Amniotic stem cell (primary cell): ENCODE results near the gene EIF4ENIF1.
"Not testable (repeated sequence)": the region's sequence is repeated elsewhere in the genome, so short reads cannot be mapped to it uniquely, and the experiment has no call there.

Experiments
- DNase-seq: peaks from one replicate; lab custom pipeline; 2025; lab: John Stamatoyannopoulos, UW

The EIF4ENIF1 gene, protein sequence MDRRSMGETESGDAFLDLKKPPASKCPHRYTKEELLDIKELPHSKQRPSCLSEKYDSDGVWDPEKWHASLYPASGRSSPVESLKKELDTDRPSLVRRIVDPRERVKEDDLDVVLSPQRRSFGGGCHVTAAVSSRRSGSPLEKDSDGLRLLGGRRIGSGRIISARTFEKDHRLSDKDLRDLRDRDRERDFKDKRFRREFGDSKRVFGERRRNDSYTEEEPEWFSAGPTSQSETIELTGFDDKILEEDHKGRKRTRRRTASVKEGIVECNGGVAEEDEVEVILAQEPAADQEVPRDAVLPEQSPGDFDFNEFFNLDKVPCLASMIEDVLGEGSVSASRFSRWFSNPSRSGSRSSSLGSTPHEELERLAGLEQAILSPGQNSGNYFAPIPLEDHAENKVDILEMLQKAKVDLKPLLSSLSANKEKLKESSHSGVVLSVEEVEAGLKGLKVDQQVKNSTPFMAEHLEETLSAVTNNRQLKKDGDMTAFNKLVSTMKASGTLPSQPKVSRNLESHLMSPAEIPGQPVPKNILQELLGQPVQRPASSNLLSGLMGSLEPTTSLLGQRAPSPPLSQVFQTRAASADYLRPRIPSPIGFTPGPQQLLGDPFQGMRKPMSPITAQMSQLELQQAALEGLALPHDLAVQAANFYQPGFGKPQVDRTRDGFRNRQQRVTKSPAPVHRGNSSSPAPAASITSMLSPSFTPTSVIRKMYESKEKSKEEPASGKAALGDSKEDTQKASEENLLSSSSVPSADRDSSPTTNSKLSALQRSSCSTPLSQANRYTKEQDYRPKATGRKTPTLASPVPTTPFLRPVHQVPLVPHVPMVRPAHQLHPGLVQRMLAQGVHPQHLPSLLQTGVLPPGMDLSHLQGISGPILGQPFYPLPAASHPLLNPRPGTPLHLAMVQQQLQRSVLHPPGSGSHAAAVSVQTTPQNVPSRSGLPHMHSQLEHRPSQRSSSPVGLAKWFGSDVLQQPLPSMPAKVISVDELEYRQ

DNA sequence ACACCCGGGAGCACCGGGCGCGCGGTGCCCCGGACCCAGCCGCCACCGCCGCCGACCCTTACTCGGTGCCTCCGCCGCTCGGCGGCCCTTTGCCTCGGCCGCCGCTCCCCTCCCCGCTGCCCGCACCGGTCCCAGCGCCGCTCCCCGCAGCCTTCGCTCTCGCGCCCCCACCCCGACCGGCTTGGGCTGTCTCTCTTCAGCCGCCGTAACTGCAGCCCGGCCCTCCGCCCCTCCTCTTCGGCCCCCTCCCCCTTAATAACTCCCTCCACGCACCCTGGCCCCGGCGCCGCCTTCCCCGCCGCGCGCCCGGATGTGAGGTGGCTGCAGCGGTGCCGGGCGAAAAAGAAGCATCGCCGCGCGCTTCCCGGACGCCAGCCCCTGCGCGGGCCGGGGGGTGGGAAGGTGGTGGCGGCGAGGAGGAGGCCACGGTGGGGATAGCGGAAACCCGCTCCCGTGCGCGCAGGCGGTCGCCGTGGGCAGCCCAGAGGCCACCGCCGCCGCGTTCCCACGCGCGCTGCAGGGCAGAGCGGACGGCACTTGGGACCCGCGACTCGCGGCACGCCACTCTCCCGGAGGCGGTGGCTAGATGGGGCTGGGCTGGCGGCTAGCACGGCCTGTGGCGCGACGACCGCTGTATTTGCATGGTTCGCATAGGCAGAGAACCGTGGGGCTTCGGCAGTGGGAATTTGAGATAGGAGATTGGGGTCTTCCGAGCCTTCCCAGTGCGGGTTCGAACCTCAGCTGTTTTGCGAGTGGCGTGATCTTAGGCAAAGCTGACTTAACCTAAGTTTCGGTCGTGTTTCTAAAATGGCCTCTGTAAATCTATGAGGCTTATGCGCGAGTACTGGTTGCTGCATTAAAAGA, at the start of gene EIF4ENIF1:
Gene EIF4ENIF1 (minus strand): TSS at position 211 of the 864 bp plus-strand sequence. CDS start 1,124 bp downstream, outside the sequence.
- peak; percentile 56 for DNase-seq

DNA sequence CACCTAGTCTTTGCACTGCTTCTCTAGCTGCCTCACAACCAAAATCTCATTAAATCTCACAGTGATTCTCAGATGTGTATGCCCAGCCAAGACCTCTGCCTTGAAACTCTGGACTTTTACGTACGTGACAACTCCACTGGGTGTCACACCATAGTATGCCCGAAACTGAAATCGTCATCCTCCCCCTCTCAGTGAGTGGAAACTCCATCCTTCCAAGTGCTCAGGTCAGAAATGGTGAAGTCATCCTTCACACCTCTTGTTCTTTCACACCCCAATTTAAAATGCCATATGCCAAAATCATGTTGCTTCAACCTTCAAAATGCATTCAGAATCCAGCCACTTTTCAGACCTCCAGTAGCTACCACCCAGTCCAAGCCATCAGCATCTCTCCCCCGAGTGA, 49.2 kb upstream of the EIF4ENIF1 start:
- no peak for DNase-seq

DNA sequence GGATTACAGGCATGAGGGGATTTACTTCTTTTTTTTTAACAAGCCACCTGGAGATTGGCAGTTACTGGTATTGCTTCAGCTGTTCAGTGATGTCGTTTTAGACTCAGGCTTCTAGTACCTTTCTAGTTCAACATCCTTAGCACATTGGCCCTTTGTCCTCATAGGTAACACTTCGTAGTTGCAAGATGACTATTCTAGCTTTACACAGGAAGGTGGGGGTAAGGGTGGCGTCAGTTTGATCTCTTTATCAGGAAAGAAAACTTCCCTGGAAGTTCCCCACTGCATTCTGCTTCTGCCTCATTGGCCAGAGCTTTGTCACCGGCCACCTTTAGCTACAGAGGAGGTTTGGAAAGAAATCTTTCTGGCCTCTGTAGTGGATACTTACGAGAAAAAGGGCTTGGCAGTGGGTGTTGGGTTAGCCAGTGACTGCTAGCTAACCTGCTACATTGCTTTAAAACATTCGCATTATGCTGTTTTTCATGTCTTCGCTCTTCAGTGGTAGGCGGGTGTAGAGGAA, 47.4 kb upstream of the EIF4ENIF1 start:
- no peak for DNase-seq

DNA sequence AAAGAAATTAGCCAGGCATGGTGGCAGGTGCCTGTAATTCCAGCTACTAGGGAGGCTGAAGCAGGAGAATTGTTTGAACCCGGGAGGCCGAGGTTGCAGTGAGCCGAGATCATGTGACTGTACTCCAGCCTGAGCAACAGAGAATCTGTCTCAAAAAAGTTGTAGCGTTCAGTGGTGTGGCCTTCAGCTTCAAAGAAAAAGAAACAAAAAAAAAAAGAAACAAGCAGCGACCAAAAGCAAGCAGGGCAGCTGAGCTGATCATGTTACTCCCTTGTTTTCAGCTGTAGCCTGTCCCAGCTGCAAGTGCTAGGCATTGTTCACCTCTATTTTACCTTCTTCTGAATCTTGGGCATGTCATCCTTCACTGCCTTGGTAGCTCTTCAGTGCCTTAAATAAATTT, 43.7 kb upstream of the EIF4ENIF1 start:
- no peak for DNase-seq

DNA sequence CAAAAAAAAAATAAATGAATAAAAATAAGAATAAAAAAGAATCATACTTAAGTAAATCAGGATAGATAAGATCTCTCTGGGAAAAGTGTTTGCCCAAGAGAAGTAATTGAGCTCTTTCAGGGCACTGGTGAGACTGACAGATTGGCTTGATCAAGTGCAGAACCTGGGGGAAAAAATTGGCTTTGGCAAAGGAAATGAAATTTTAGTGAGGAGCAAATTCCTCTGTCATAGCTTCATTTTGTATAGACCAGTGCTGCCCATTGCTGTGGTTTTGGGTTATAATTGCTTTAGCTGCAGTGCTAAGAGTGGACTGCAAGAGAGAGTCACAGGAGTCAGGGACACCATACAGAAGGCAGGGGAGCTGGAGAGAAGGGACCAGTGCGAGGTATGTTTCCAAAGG, 42.4 kb upstream of the EIF4ENIF1 start:
- no peak for DNase-seq

DNA sequence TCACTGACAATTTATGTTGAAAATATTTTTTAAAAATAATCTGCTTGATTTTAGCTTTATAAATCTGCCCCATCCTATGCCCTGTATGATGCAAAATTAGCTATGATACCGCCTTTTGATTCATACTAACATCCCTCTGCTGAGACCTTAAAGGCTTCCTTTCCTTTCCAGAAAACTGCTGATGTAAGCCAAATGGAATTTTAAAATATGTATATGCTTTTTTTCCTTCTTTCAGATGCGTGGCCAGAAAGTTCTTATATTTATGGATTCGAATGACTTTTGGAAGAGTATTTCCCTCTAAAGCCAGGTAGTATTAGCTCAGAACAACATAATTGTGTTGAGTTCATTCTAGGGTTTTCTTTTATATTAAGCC, 41.2 kb upstream of the EIF4ENIF1 start:
- peak; percentile 54 for DNase-seq

DNA sequence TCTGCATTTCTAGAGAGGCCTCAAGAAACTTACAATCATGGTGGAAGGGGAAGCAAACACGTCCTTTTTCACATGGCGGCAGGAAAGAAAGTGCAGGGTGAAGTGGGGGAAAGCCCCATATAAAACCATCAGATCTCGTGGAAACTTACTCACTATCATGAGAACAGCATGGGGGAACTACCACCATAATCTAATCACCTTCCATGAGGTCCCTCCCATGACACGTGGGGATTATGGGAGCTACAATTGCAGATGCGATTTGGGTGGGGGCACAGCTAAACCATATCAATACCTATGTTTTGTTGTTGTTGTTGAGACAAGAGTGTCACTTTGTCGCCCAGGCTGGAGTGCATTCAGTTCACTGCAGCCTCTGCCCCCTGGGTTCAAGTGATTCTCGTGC, 36.6 kb upstream of the EIF4ENIF1 start:
- DNase-seq = no peak

DNA sequence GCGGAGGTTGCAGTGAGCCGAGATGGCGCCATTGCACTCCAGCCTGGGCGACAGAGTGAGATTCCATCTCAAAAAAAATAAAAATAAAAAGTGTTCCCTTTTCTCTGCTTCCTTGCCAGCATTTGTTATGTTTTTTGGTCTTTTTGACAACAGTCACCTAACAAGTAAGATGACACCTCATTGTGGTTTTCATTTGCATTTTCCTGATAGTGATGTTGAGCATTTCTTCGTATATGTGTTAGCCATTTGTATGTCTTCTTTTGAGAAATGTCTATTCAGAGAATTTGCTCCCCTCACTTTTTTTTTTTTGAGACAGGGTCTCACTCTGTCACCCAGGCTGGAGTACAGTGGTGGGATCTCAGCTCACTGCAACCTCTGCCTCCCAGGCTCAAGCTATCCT, 34.5 kb upstream of the EIF4ENIF1 start:
- not testable (repeated sequence) for DNase-seq

DNA sequence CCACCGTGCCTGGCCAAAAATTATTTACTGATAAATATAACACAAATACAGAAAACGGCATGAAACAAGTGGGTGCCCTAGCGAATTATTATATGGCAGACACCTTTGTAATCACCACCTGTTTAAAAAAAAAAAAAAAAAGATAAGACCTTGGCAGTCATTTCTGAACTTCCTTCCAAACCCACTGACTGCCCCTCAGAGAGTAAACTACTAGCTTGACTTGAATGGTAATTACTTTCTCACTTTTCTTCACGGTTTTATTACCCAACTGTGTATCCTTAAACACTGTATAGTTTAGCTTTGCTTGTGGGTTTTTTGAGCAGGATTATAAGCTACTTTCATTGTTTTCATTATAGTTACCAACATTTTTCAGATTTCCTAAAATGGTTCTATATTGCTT, 30.4 kb upstream of the EIF4ENIF1 start:
- no peak for DNase-seq

DNA sequence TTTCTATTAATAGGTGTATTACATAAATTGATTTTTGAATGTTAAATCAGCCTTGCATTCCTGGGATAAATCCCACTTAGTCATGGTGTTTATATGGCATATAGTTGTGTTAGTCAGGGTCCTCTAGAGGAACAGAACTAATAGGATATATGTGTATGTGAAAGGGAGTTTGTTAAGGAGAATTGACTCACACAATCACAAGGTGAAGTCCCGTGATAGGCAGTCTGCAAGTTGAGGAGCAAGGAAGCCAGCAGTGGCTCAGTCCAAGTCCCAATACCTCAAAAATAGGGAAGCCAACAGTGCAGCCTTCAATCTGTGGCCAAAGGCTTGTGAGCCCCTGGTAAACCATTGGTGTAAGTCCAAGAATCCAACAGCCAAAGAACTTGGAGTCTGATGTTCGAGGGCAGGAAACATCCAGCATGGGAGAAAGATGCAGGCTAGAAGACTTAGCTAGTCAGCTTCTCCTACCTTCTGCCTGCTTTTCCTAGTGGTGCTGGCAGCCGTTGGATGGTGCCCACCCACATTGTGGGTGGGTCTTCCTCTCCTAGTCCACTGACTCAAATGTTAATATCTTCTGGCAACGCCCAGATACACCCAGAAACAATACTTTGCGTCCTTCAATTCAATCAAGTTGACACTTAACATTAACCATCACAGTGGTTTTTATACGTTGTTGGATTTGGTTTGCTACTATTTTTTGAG, 19.6 kb upstream of the EIF4ENIF1 start:
- DNase-seq = no peak

DNA sequence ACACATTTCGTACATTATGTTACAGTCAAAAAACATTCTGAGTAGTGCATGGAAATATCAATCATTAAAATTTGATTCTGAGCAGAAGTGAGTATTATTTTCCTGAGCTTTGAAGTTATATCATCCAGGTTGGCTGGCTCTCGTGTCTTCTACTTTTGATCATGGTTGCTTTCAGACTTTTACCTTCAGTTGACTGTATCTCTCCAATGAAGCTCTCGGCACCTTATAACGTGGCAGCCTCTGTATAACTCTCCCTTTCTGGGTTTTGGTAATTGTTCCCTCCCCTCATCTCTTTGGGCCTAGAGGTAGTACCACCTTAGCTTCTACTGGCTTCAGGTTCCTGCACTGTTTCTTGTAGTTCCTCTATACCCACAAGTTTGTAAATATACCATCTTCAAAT, 18.9 kb upstream of the EIF4ENIF1 start:
- DNase-seq = no peak

DNA sequence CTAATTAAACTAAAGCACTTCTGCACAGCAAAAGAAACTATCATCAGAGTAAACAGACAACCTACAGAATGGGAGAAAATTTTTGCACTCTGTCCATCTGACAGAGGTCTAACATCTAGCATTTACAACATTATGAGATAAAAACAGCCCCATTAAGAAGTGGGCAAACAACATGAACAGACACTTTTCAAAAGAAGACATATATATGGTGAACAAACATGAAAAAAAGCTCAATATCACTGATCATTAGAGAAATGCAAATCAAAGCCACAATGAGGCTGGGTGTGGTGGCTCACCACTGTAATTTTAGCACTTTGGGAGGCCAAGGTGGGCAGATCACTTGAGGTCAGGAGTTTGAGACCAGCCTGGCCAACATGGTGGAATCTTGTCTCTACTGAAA, 17.9 kb upstream of the EIF4ENIF1 start:
- DNase-seq = not testable (repeated sequence)

DNA sequence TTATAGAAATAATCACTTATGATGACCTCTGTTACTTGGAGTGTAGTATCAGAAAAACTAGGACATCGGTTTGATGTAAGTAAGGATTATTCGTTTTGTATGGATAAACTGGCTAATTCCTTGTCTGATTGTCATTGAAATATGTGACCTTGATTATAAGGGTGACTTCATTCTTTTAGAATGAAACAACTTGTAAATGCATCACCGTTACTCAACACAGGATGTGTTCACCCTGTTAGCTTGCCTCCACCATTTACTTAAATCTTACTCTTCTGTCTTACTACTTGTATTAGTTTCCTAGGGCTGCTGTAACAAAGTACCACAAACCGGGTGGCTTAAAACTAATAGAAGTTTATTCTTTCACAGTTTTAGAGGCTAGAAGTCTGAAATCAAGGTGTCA, 14.6 kb upstream of the EIF4ENIF1 start:
- DNase-seq = no peak

DNA sequence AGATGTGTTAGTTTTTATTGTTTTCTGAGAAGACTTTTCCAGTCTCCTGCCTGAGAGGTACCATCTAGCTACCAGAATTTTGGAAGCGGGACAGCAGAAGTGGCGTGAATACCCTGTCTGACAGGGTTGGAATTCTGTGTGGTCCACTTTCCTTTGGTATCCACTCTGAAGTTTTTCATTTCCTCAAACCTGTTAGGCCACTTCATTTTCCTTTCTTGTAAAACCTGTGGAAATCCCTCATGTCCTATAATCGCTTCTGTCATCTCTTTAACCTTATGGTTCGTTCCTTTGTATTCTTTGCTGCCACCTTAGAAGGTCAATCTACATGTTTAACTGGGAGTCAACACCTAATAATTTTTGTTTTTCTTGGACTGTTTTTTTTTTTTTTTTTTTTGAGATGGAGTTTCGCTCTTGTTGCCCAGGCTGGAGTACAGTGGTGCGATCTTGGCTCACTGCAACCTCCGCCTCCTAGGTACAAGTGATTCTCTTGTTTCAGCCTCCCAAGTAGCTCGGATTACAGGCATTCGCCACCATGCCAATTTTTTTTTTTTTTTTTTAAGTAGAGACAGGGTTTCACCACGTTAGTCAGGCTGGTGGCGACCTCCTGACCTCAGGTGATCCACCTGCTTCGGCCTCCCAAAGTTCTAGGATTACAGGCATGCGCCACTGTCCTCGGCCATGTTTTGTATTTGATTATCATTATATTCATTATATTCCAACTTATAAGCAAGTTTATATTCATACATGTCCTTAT, 13.7 kb upstream of the EIF4ENIF1 start:
- no peak for DNase-seq

DNA sequence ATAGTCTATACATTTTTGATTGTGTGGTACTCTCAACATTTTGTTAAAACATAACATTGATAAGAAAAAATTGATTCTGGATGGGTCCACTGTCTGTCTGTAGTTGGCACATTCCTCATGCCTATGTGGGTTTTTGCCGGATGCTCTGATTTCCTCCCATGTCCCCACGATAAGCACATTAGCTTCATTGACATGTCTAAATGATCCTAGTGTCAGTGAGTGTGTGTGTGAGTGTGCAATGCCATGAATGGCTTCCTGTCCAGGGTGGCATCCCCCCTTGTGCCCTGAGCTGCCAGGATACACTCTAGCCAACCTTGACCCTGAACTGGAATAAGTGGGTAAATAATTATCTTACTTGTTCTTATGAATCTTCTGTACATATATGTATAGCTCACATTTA, 12.1 kb upstream of the EIF4ENIF1 start:
- no peak for DNase-seq

DNA sequence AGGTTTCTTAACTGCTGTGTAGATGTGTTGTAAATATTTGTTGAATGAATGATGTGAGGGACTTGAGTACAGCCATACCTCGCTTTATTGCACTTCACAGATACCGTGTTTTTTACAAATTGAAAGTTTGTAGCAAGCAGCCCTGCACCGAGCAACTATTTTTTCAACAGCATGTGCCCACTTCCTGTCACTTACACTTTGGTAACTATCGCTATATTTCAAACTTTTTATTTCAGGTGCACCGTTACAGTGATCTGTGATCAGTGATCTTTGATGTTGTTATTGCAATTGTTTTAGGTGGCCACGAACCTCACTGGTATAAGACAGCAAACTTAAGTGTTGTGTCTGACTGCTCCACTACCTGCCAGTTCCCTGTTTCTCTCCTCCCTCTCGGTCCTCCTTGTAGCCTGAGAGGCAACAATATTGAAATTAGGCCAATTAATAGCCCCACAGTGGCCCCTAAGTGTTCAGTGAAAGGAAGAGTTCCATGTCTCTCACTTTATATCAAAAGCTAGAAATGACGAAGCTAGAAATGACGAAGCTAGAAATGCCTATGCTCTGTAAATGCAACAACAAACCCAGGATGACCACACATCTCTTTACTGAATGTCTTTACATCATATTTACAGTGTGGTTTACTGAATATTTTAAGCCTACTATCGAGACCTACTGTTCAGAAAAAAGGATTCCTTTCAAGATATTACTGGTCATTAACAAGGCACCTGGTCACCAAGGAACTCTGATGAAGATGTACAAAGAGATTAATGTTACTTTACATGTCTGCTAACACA, 7.7 kb upstream of the EIF4ENIF1 start:
- DNase-seq = no peak

DNA sequence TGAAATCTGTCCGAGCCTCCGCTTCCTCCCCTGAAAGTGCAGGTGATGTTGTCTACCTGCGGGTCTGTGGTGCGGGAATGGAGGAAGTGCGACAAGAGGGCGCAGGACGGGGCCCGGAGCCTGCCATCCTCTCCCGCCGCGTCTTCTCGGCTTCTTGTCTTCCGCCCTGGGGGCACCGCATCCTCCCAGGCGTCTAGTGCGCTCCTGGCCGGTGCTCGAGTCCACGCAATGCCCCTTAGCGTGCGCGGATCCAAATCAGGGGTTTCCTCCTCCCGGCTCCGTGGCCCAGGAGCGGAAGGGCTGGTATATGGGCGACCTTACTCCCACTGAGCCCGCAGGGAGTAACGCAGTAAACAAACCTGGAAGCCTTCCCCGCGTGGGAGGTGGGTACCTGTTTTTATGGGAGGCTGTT, 7.1 kb upstream of the EIF4ENIF1 start:
- DNase-seq = no peak

DNA sequence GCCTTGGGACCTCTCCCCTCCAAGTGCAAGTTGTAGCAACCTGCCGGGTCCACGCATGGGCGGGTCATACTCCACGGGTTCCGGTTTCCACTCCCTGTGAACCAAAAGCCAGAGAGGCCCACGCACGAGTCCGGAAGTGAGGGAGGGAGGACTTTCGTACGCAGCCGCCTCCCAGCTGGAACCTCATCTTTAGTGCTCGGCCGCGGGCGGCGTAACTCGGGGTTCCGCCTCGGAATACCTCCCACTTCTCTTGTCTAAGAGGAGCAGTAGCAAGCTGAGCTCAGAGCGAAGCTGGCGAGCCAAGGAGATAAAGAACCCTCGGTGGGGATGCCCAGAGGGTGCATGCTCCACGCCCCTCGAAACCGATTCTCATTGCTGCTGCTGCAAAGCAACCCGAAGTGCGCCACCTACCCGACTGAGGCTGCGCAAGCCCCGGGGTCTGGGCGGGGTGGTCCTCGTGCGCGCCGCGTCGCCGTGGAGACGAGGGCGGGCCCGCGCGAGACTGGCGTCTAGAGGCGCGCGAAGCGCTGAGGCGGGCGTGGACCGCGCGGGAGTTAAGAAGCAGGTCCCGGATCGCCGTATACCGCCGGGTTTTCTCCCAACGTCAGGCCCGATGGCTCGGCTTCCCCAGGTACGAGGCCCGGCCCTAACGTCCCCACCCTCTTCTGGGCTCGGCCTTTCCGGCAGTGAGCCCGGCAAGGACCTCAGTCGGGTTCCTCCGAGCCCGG, 6.5 kb upstream of the EIF4ENIF1 start, which contains the start of gene SFI1:
Gene SFI1 (plus strand): TSS at position 530 of the 728 bp plus-strand sequence. CDS start 11,749 bp downstream, outside the sequence.
- peak; percentile 64 for DNase-seq

DNA sequence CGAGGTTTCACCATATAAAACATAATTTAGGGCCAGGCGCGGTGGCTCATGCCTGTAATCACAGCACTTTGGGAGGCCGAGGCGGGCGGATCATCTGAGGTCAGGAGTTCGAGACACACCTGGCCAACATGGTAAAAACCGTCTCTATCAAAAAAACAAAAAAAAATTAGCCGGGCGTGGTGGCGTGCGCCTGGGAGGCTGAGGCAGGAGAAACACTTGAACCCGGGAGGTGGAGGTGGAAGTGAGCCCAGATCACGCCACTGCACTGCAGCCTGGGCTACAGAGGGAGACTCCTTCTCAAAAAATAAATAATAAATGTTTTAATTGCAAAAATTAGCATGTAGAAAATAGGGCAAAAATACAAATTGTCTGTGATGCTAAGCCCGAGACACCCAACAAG, 5.7 kb upstream of the EIF4ENIF1 start:
- no peak for DNase-seq
